ENCODE measurements around the gene VEGFB. TPM values are rescaled to one million over a fixed set of nuclear protein-coding genes. Genes with fewer than 3 reads are reported as not detected.
A peak's percentile ranks its signal among the peaks of the same experiment; 100 is the strongest.
"Not testable (repeated sequence)": the region's sequence is repeated elsewhere in the genome, so short reads cannot be mapped to it uniquely, and the experiment has no call there.

Gene VEGFB
- total and polyA plus RNA-seq, 2 of the 8 experiments (the other 6 are each of a cell fraction or from before 2014, with no cell fraction given), result 9.3 to 49.6 TPM

DNA sequence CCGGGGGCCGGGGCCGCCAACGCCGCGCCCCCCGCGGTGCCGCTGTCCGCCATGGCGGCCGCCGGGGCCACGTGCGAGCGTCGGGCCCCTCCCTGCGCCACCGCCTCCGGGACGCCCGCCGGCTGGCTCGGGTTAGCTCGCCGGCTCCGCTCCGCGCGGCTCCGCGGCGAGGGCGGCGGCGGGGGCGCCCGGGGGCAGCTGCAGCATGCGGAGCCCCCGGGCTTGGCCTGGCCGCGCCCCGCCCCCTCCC is 12.2 kb downstream of the VEGFB start:
- ChIA-PET POLR2A (ENCODE audit: partially characterized antibody) (interaction anchor here (0.6 to 13.1 kb wide), 14 partner anchors 9 to 366 kb away, joined by 3 to 352 read pairs (median 21); partner anchors contain the start of genes BAD, DNAJC4, FERMT3 and GPR137), CTCF (ENCODE audit: partially characterized antibody) (interaction anchor here (1.3 to 10.0 kb wide), 7 partner anchors 9 to 94 kb away, joined by 4 to 102 read pairs (median 6); partner anchors contain the start of genes CATSPERZ and ESRRA)
- no CpG with 5 or more reads among the region's 43 CpGs for WGBS, 2 experiments (ENCODE audit: extremely low coverage in 1 of 2, insufficient coverage in 1 of 2, insufficient read length in 1 of 2, insufficient replicate concordance in 2 of 2, low coverage in 1 of 2, low lambda C conversion rate in 2 of 2, missing lambda C conversion rate in 1 of 2)
- peak overlapping the region in 1 of 2 experiments; percentile 73; a peak in 1 of 4 replicates for H3K4me2 ChIP-seq (ENCODE audit: insufficient read depth in 1 of 2, low read depth in 2 of 2, low read length in 2 of 2)
- H3K4me1 ChIP-seq (replicated peaks in 1 of 4; ENCODE audit: control insufficient read depth in 3 of 4, insufficient read depth in 4 of 4, low read length in 3 of 4), result peaks cover 0 to 48% (median 35%) of the 10 kb centered on the region in 4 experiments; a peak in 6 of 7 replicates
- H3K27ac ChIP-seq (ENCODE audit: low read depth, low read length); H3K27me3 ChIP-seq (replicated peaks in 1 of 4; ENCODE audit: control insufficient read depth in 3 of 4, extremely low read depth in 1 of 4, insufficient read depth in 3 of 4, low read length in 3 of 4); H3K23ac ChIP-seq (ENCODE audit: insufficient read length); H2BK12ac ChIP-seq (ENCODE audit: low read depth, low read length); H2BK20ac ChIP-seq (ENCODE audit: low read length); H3K9me3 ChIP-seq (ENCODE audit: insufficient read depth in 2 of 2, low read depth in 1 of 2, low read length in 1 of 2); DNase-seq (ENCODE audit: low read depth in 1 of 2, low spot score in 2 of 2); H4K5ac ChIP-seq (ENCODE audit: insufficient read length, low read depth, low read length); H2BK120ac ChIP-seq (replicated peaks; ENCODE audit: low read depth, low read length); H3K56ac ChIP-seq (replicated peaks; ENCODE audit: insufficient read length, low read depth, low read length); FAIRE-seq; H4K91ac ChIP-seq (replicated peaks; ENCODE audit: insufficient read length, low read length); H3K14ac ChIP-seq (ENCODE audit: insufficient read length); H3K18ac ChIP-seq (ENCODE audit: extremely low read depth, low read length); H2BK15ac ChIP-seq (ENCODE audit: low read length); H2AFZ ChIP-seq (ENCODE audit: low read length); H2AK5ac ChIP-seq (ENCODE audit: low read depth, low read length); H4K8ac ChIP-seq (ENCODE audit: extremely low read depth, insufficient read depth, low read length); H2BK5ac ChIP-seq (ENCODE audit: low read depth, low read length); H3K4ac ChIP-seq (replicated peaks; ENCODE audit: insufficient read length, low read depth, low read length); H3K79me1 ChIP-seq (ENCODE audit: low read depth, low read length): not testable (repeated sequence)
- H3K4me3 ChIP-seq (ENCODE audit: extremely low read depth in 1 of 4, insufficient read depth in 2 of 4, low read depth in 3 of 4, low read length in 4 of 4), result peak overlapping the region; percentile 56 to 99 (median 90); a peak in 5 of 8 replicates
- peaks cover 0 to 13% of the 10 kb centered on the region in 2 experiments for H4K20me1 ChIP-seq (replicated peaks in 1 of 2; ENCODE audit: control insufficient read depth in 1 of 2, insufficient read depth in 2 of 2, low read length in 2 of 2)
- TF ChIP-seq TAF1 (IDR thresholded peaks at IDR 0.05; ENCODE audit: low read depth, low read length) (0 out of 2 replicates have a peak, but pooled peaks have one; percentile 34), YY1 (IDR thresholded peaks at IDR 0.05; ENCODE audit: low read depth, low read length) (peak; percentile 36; the same call in 1 of the 2 replicates)
- peaks cover 18% of the 10 kb centered on the region for H3K23me2 ChIP-seq (ENCODE audit: low read depth, low read length)
- peak overlapping the region in 2 of 4 experiments; percentile 66 to 71; a peak in 2 of 7 replicates for H3K9ac ChIP-seq (replicated peaks in 1 of 4; ENCODE audit: extremely low read depth in 1 of 4, low read depth in 3 of 4, low read length in 3 of 4)
- peaks cover 6 to 21% of the 10 kb centered on the region in 2 experiments; a peak in 3 of 4 replicates for H3K79me2 ChIP-seq (ENCODE audit: control insufficient read depth in 1 of 2, insufficient read depth in 2 of 2, low read length in 2 of 2)
- peaks cover 0 to 17% (median 4%) of the 10 kb centered on the region in 4 experiments; a peak in 4 of 8 replicates for H3K36me3 ChIP-seq (ENCODE audit: control insufficient read depth in 2 of 4, insufficient read depth in 4 of 4, low read length in 3 of 4)

All from H1 (cell line).